Colon (tissue), 2 donors: ENCODE results near the gene ZDBF2.
"Not testable (repeated sequence)": the region's sequence is repeated elsewhere in the genome, so short reads cannot be mapped to it uniquely, and the experiment has no call there.

ENCODE experiments used
- FAIRE-seq: peaks from 2 replicates; lab custom pipeline; 2012; peaks lifted over from hg19 to GRCh38; lab: Jason Lieb, UNC
- donor health status: control.
- donor health status: control.

ZDBF2 gene

GRCh38 chr2:206259376-206260187, 14.9 kb upstream of the ZDBF2 start:
- no peak for FAIRE-seq

GRCh38 chr2:206260188-206261012, 14.1 kb upstream of the ZDBF2 start:
- FAIRE-seq, result no peak

DNA sequence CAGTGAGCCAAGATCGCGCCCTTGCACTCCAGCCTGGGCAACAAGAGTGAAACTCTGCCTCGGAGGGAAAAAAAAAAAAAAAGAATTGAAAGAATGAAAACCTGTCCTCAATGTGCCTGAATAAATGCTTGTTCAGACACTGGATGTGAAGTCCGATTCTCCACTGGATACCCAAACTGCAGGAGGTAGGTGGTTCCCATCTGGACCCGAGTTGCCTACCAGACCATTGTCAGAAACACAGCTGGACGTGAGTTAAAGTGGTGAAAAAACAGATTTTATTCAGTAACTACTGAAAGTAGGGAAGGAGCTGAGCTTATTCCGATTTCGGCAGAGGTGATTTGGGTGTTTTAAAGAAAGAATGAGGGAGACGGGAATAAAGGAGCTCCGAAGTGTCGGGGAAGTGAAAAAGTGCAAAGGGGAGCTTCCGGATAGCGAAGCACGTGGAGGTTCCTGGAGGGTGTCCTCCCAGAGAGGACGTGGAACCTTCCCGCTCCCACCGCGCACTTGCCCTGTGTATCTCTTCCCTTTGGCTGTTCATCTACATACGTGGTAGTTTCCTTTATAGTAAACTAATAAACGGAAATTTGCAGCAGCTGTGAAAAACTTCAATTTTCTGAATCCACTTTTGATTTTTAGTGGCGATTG, 10.4 kb upstream of the ZDBF2 start:
- no peak for FAIRE-seq

- FAIRE-seq, result no peak
These were observed 8.0 kb upstream of the ZDBF2 start for GRCh38 chr2:206266130-206267125.

- no peak for FAIRE-seq
These were observed 6.9 kb upstream of the ZDBF2 start for GRCh38 chr2:206267567-206267966.

- FAIRE-seq, result no peak
These were observed 3.4 kb upstream of the ZDBF2 start for GRCh38 chr2:206271065-206271464.

- no peak for FAIRE-seq
These were observed 558 bp upstream of the ZDBF2 start for GRCh38 chr2:206273905-206274304.

DNA sequence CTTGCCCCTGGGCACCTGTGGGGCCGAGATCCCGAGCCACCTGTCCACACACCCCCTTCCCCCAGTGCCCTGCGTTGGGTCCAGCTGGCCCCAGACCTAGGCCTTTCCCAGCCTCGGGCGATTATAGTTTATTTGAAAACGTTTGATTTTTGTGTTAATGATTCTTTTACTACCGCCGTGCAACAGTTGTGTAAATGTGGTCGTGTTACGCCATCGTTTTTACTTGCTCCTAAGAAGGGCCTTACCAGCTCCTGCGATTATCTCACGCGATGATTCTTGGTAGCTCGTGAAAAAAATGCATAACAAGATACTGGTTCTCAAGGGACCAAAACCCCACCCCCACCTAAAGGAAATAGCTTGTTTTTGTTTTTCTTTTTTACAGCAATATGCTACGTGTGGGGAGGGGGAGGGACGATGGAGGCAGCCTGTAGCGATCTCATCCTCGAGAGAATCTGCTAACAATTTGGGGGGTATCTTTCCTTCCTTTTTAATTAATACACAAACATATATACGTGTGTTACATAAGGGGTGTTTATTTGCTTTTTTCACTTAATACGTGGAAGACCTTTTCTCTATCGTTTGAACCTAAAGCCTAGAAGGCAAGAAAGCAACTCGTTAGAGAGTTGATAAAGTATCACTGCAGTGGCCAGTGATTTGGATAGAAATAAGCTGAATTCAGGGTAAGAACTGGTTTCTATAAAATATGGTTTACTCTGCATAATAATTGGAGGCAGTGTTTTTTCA, 1.0 kb downstream of the ZDBF2 start:
- no peak for FAIRE-seq

GRCh38 chr2:206276169-206276942, 1.9 kb downstream of the ZDBF2 start:
- no peak for FAIRE-seq

- no peak for FAIRE-seq
These were observed 3.0 kb downstream of the ZDBF2 start for GRCh38 chr2:206277503-206277902.

DNA sequence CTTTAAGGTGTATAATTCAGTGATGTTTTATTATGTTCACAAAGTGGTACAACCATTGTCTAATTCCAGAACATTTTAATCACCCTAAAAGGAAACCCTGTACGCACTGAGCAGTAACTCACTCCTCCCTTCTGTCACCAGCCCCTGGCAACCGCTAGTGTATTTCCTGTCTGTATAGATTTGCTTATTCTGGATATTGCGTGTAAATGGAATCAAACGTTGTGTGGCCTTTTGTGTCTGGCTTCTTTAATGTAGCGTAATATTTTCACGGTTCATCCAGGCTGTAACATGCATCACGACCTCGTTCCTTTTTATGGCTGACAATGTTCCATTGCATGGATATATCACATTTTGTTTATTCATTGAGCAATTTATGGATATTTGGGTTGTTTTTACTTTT, 8.3 kb downstream of the ZDBF2 start:
- no peak for FAIRE-seq

DNA sequence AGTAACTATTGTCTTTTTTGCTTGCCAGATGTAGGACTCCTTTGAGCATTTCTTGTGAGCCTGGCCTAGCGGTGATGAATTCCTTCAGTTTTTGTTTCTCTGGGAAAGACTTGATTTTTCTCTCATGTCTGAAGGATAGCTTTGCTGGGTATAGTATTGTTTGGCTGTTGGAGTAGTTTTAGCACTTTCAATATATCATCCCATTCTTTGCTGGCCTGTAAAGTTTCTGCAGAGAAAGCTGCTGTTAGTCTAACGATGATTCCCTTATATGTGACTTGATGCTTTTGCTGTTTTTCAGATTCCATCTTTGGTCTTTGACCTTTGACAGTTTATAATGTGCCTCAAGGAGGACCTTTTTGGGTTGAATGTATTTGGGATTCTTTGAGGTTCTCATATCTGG, 12.7 kb downstream of the ZDBF2 start:
- no peak for FAIRE-seq

GRCh38 chr2:206289391-206289790, 14.9 kb downstream of the ZDBF2 start:
- no peak for FAIRE-seq

GRCh38 chr2:206296128-206296527, 21.7 kb downstream of the ZDBF2 start:
- no peak for FAIRE-seq

DNA sequence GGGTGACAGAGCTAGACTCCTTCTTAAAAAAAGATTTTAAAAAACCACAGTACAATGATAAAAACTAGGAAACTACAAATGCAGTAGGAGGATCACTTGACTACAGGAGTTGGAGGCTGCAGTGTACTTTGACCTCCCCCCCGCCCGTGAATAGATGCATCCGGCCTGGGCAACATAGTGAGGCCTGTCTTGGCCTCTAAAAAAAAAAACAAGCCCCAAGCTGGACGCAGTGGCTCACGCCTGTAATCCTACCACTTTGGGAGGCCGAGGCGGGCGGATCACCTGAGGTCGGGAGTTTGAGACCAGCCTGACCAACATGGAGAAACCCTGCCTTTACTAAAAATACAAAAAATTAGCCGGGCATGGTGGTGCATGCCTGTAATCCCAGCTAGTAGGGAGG, 25.1 kb downstream of the ZDBF2 start:
- FAIRE-seq, result not testable (repeated sequence)

- FAIRE-seq, result no peak
These were observed 31.2 kb downstream of the ZDBF2 start for GRCh38 chr2:206305523-206306245.

- no peak for FAIRE-seq
These were observed 36.6 kb downstream of the ZDBF2 start for GRCh38 chr2:206311026-206311425.

GRCh38 chr2:206316141-206316540, 41.7 kb downstream of the ZDBF2 start:
- FAIRE-seq, result no peak

DNA sequence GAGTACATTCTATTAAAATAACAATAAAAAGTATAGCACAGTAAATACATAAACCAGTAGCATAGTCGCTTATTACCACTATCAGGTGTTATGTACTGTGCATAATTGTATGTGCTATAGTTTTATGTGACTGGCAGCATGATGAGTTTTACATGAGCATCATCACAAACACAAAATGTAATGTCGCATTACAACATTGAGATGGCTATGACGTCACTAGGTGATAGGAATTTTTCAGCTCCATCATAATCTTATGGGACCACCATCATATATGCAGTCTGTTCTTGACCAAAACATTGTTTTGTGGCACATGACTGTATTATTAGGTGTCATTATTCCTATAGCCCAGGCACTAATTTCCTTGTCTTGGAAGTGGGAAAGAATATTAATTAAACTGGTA, 48.6 kb downstream of the ZDBF2 start:
- FAIRE-seq, result no peak
